Fibroblast of lung (primary cell): ENCODE results near the gene PEX14. TPM values are rescaled to one million over a fixed set of nuclear protein-coding genes. Genes with fewer than 3 reads are reported as not detected.

Experiments used
- DNase-seq, 2 donors: peaks; one replicate each; pipeline versions ENCODE4 v3.0.0 to v3.0.0-alpha.2; 2010; ENCODE audit warnings: low read depth in 2 of 2
- H2AFZ ChIP-seq: 2 replicates; pipeline ENCODE4 v1.5.1; 2012; ENCODE audit warnings: low read length, control low read depth, inconsistent platforms
- H3K27ac ChIP-seq: 2 replicates; pipeline ENCODE4 v1.5.1; 2011; ENCODE audit warnings: low read length, control low read depth; ENCODE audit not compliant: insufficient read depth
- H3K27me3 ChIP-seq: 2 replicates; pipeline ENCODE4 v1.5.1; 2011; ENCODE audit warnings: mild to moderate bottlenecking, low read length; ENCODE audit not compliant: control insufficient read depth, insufficient read depth
- H3K36me3 ChIP-seq: 2 replicates; pipeline ENCODE4 v1.5.1; 2011; ENCODE audit warnings: low read length; ENCODE audit not compliant: control insufficient read depth, insufficient read depth
- H3K4me1 ChIP-seq: 2 replicates; pipeline ENCODE4 v1.5.1; 2011; ENCODE audit warnings: low read length; ENCODE audit not compliant: control insufficient read depth, insufficient read depth; ENCODE audit errors: extremely low read depth
- H3K4me2 ChIP-seq: 2 replicates; pipeline ENCODE4 v1.5.1; 2011; ENCODE audit warnings: low read length, control low read depth; ENCODE audit not compliant: insufficient read depth; ENCODE audit errors: extremely low read depth
- H3K4me3 ChIP-seq, 4 experiments: fragments of 200-600 bp in 1 of 4; sonication (generic) in 1 of 4; replicated peaks in 1 of 4; 2 replicates each; pipeline ENCODE4 v1.5.1; 2011 to 2016; ENCODE audit warnings: low read length in 4 of 4, low read depth in 3 of 4, mild to moderate bottlenecking in 3 of 4, control low read depth in 2 of 4, inconsistent platforms in 1 of 4, mixed read lengths in 1 of 4; ENCODE audit not compliant: insufficient read depth in 1 of 4; ENCODE audit errors: control extremely low read depth in 1 of 4
- H3K79me2 ChIP-seq: 2 replicates; pipeline ENCODE4 v1.5.1; 2012; ENCODE audit warnings: mild to moderate bottlenecking, low read length, inconsistent platforms; ENCODE audit not compliant: control insufficient read depth, insufficient read depth
- H3K9ac ChIP-seq: 2 replicates; pipeline ENCODE4 v1.5.1; 2011; ENCODE audit warnings: mild to moderate bottlenecking, low read length, control low read depth; ENCODE audit not compliant: insufficient read depth
- H3K9me3 ChIP-seq: 2 replicates; pipeline ENCODE4 v1.5.1; 2012; ENCODE audit warnings: low read depth, low read length; ENCODE audit not compliant: control insufficient read depth, insufficient read depth
- H4K20me1 ChIP-seq: 2 replicates; pipeline ENCODE4 v1.5.1; 2011; ENCODE audit warnings: low read length; ENCODE audit not compliant: control insufficient read depth, insufficient read depth; ENCODE audit errors: extremely low read depth
- CTCF ChIP-seq, 2 donors: IDR thresholded peaks in 1 of 2; conservative IDR thresholded peaks in 1 of 2; 1 replicate in 1 of 2; 2 replicates in 1 of 2; pipeline ENCODE4 v1.5.1; 2011 to 2012; ENCODE audit warnings: low read length in 2 of 2, control low read depth in 1 of 2, inconsistent platforms in 1 of 2, low read depth in 1 of 2, mild to moderate bottlenecking in 1 of 2
- EZH2 ChIP-seq: IDR thresholded peaks from 2 replicates; pipeline ENCODE4 v1.5.1; 2012; ENCODE audit warnings: low read length, control low read depth, mild to moderate bottlenecking; ENCODE audit errors: missing control alignments
- polyA plus RNA-seq, 2 donors: library from polyadenylated mRNA; depleted of rRNA in 1 of 2; stranded (reverse) in 1 of 2; unstranded in 1 of 2; fragments of >200 nt; gene quantifications; 2 replicates each; pipeline ENCODE4 v1.2.1, GENCODE V29; 2011 to 2012; ENCODE audit warnings: missing spikeins in 1 of 2
- total RNA-seq: library from RNA; depleted of rRNA; stranded (reverse); fragments of >200 nt; gene quantifications from 2 replicates; pipeline ENCODE4 v1.2.1, GENCODE V29; 2014

PEX14 gene
- total and polyA plus RNA-seq, 2 donors (not counting 1 experiment from before 2014, with no cell fraction given), result 10.3 to 11.4 TPM

DNA sequence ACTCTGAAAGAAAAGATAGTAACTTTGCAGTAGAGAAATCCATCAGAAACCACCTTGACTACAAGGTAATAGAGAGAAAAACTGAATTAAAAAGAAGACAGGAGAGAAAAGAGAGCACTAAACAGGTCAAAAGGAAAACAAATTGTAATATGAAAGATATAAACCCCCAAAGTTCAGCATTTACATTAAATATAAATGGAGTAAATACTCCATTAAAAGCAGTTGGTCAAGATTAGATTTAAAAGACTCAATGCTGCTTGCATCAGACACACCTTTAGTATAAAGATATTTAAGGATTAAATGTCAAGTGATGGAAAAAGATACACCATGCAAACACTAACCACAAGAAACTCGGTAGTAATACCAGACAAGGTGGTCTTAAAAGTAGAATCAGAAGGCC, 110.5 kb downstream of the PEX14 start:
- H3K4me3 ChIP-seq, result no peak overlapping the region
- DNase-seq, result no peak
- H3K9ac ChIP-seq, result no peak overlapping the region
- TF ChIP-seq CTCF (conservative IDR thresholded peaks at IDR 0.05 in 1 of 2, IDR thresholded peaks at IDR 0.05 in 1 of 2; ENCODE audit: low read depth in 1 of 2, low read length in 2 of 2), result no peak
- no peak for TF ChIP-seq EZH2
- no peaks in the 10 kb centered on the region for H3K27me3 ChIP-seq
- H4K20me1 ChIP-seq, result no peaks in the 10 kb centered on the region
- no peak overlapping the region for H2AFZ ChIP-seq
- no peaks in the 10 kb centered on the region for H3K4me1 ChIP-seq
- no peaks in the 10 kb centered on the region for H3K79me2 ChIP-seq
- no peaks in the 10 kb centered on the region for H3K9me3 ChIP-seq
- no peak overlapping the region for H3K4me2 ChIP-seq
- no peak overlapping the region for H3K27ac ChIP-seq
- no peaks in the 10 kb centered on the region for H3K36me3 ChIP-seq

DNA sequence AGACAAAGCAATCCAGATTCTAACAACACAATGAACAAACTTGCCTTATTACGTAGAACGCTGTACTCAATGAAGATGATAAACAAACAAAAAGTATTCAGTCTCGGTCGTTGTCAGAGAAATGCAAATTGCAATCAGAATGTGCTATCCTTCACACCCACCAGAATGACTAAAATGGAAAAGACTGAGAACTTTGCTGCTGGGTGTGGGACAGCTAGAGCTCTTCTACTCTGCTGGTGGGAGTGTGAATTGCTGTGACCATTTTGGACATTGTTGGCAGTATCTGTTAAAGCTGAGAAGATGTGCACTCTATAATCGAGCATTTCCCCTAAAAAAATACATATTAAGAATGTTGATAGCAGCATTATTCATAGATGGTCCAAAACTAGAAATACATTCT, 111.4 kb downstream of the PEX14 start:
- H3K79me2 ChIP-seq, result no peaks in the 10 kb centered on the region
- no peaks in the 10 kb centered on the region for H3K36me3 ChIP-seq
- no peaks in the 10 kb centered on the region for H4K20me1 ChIP-seq
- no peak overlapping the region for H3K4me3 ChIP-seq
- no peak overlapping the region for H2AFZ ChIP-seq
- no peak overlapping the region for H3K27ac ChIP-seq
- H3K4me1 ChIP-seq, result no peaks in the 10 kb centered on the region
- H3K9me3 ChIP-seq, result no peaks in the 10 kb centered on the region
- no peak overlapping the region for H3K9ac ChIP-seq
- no peak overlapping the region for H3K4me2 ChIP-seq
- no peak for DNase-seq
- TF ChIP-seq EZH2 (no peak), CTCF (conservative IDR thresholded peaks at IDR 0.05 in 1 of 2, IDR thresholded peaks at IDR 0.05 in 1 of 2; ENCODE audit: low read depth in 1 of 2, low read length in 2 of 2) (no peak)
- H3K27me3 ChIP-seq, result no peaks in the 10 kb centered on the region

DNA sequence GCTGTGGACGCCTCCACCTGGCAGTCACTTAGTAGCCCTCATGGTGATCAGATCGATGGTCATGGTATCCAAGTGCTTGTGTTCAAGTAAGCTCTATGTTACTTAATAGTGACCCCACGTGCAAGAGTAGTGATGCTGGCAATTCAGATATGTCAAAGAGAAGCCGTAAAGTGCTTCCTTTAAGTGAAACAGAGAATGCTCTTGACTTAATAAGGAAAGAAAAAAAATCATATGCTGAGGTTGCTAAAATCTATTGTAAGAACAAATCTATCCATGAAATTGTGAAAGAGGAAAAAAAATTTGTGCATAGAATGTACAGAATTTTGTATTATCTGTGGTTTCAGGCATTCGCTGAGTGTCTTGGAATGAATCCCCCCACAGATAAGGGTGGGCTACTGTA, 113.9 kb downstream of the PEX14 start:
- H3K36me3 ChIP-seq, result no peaks in the 10 kb centered on the region
- H3K27me3 ChIP-seq, result no peaks in the 10 kb centered on the region
- H3K4me1 ChIP-seq, result no peaks in the 10 kb centered on the region
- DNase-seq, result no peak
- H3K27ac ChIP-seq, result no peak overlapping the region
- no peak overlapping the region for H3K9ac ChIP-seq
- H3K4me2 ChIP-seq, result no peak overlapping the region
- no peaks in the 10 kb centered on the region for H4K20me1 ChIP-seq
- H2AFZ ChIP-seq, result no peak overlapping the region
- TF ChIP-seq CTCF (conservative IDR thresholded peaks at IDR 0.05 in 1 of 2, IDR thresholded peaks at IDR 0.05 in 1 of 2; ENCODE audit: low read depth in 1 of 2, low read length in 2 of 2), result no peak
- TF ChIP-seq EZH2, result no peak
- no peak overlapping the region for H3K4me3 ChIP-seq
- H3K79me2 ChIP-seq, result no peaks in the 10 kb centered on the region
- H3K9me3 ChIP-seq, result no peaks in the 10 kb centered on the region
